B cell (primary cell): ENCODE data around the gene IFT43.

Source experiments
- EZH2 ChIP-seq: IDR thresholded peaks from 2 replicates; pipeline ENCODE4 v1.6.1; 2012; ENCODE audit warnings: borderline replicate concordance, low read depth, mild to moderate bottlenecking, moderate library complexity, low read length; ENCODE audit not compliant: insufficient read depth, poor library complexity, severe bottlenecking
- TF ChIP-seq, protein P1 (sequence below): fragments of 200-600 bp; IDR thresholded peaks from one replicate; pipeline ENCODE4 v1.8.0; 2022; ENCODE audit warnings: antibody characterized with exemption, mild to moderate bottlenecking

- TF ChIP-seq, protein P1, sequence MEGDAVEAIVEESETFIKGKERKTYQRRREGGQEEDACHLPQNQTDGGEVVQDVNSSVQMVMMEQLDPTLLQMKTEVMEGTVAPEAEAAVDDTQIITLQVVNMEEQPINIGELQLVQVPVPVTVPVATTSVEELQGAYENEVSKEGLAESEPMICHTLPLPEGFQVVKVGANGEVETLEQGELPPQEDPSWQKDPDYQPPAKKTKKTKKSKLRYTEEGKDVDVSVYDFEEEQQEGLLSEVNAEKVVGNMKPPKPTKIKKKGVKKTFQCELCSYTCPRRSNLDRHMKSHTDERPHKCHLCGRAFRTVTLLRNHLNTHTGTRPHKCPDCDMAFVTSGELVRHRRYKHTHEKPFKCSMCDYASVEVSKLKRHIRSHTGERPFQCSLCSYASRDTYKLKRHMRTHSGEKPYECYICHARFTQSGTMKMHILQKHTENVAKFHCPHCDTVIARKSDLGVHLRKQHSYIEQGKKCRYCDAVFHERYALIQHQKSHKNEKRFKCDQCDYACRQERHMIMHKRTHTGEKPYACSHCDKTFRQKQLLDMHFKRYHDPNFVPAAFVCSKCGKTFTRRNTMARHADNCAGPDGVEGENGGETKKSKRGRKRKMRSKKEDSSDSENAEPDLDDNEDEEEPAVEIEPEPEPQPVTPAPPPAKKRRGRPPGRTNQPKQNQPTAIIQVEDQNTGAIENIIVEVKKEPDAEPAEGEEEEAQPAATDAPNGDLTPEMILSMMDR, result no peak
- no peak for TF ChIP-seq EZH2
Measured at GRCh38 chr14:75946785-75947184, 38.8 kb upstream of the IFT43 start.
